Transverse colon (tissue), 4 donors: ENCODE results near the gene HCFC1R1. TPM values are rescaled to one million over a fixed set of nuclear protein-coding genes. Genes with fewer than 3 reads are reported as not detected.
"Not testable (repeated sequence)": the region's sequence is repeated elsewhere in the genome, so short reads cannot be mapped to it uniquely, and the experiment has no call there.

Source experiments
- DNase-seq: peaks from one replicate; pipeline ENCODE4 v3.0.0-alpha.2; 2019
- H3K27ac ChIP-seq, 4 donors: fragments of 200-600 bp; sonication (generic); 2 replicates each; pipeline ENCODE4 v1.5.1; 2016 to 2018; ENCODE audit warnings: inconsistent platforms in 4 of 4
- H3K27me3 ChIP-seq: fragments of 200-600 bp; sonication (generic); 2 replicates; pipeline ENCODE4 v1.5.1; 2017; ENCODE audit warnings: inconsistent platforms
- H3K36me3 ChIP-seq, 4 donors: fragments of 200-600 bp; sonication (generic); 2 replicates each; pipeline ENCODE4 v1.5.1; 2017 to 2019; ENCODE audit warnings: inconsistent platforms in 4 of 4
- H3K4me1 ChIP-seq, 4 donors: fragments of 200-600 bp; sonication (generic); 2 replicates each; pipeline ENCODE4 v1.5.1; 2017 to 2020; ENCODE audit warnings: inconsistent platforms in 4 of 4
- H3K4me3 ChIP-seq, 4 donors: fragments of 200-600 bp; sonication (generic); 1 replicate in 1 of 4; 2 replicates in 3 of 4; pipeline versions ENCODE4 v1.5.1 to v1.6.1; 2017 to 2019; ENCODE audit warnings: inconsistent platforms in 4 of 4
- H3K9me3 ChIP-seq, 2 donors: fragments of 200-600 bp; sonication (generic); 2 replicates each; pipeline ENCODE4 v1.5.1; 2017 to 2019; ENCODE audit warnings: inconsistent platforms in 2 of 2
- EP300 ChIP-seq: sonication (generic); formaldehyde crosslinking; IDR thresholded peaks from one replicate; pipeline ENCODE4 v1.6.1; 2017; ENCODE audit warnings: antibody characterized with exemption, low read depth
- POLR2A ChIP-seq: fragments of 450-650 bp; IDR thresholded peaks from one replicate; pipeline ENCODE4 v1.6.1; 2016; ENCODE audit warnings: antibody characterized with exemption, mild to moderate bottlenecking, moderate library complexity
- POLR2AphosphoS5 ChIP-seq, 3 donors: sonication (generic); formaldehyde crosslinking; IDR thresholded peaks; one replicate each; pipeline ENCODE4 v1.6.1; 2016; ENCODE audit warnings: antibody characterized with exemption in 3 of 3
- WGBS, 2 donors: methylation state at CpG; one replicate each; pipeline ENCODE4 v1.1.5; 2018; ENCODE audit warnings: low coverage in 1 of 2; 5-methylcytosine and 5-hydroxymethylcytosine counted together
- in situ Hi-C, 4 donors: fragments of 200-750 bp; cut with MboI; loops; one replicate each; pipeline versions ENCODE4 v1.15.0 to v1.15.1; 2017; ENCODE audit warnings: low sequenced_read_pairs in 3 of 4, low pct_ligation_motif_present in 1 of 4, low pct_unique_long_range_greater_than_20kb in 1 of 4
- intact Hi-C: fragments of 100-400 bp; cut with DNase I; formaldehyde crosslinking; loops from one replicate; pipeline ENCODE4 v1.15.1; 2023; ENCODE audit warnings: low total_unique reads
- total RNA-seq, 4 donors: library from RNA; depleted of rRNA; stranded (reverse); fragments of >200 nt; gene quantifications; one replicate each; pipeline ENCODE4 v1.1.0, GENCODE V29; 2016
- TF ChIP-seq, protein P1 (sequence below), 5 experiments: fragments of 200-600 bp in 3 of 5; fragments of 450-650 bp in 2 of 5; sonication (generic) in 3 of 5; IDR thresholded peaks; 1 replicate in 2 of 5; 2 replicates in 3 of 5; pipeline ENCODE4 v1.5.1; 2016 to 2017; ENCODE audit warnings: antibody characterized with exemption in 5 of 5, inconsistent platforms in 3 of 5, mild to moderate bottlenecking in 2 of 5, moderate library complexity in 1 of 5

The HCFC1R1 gene
- total RNA-seq, 4 donors from 2014 or later: 4.4 to 35.4 (median 17.5) TPM

DNA sequence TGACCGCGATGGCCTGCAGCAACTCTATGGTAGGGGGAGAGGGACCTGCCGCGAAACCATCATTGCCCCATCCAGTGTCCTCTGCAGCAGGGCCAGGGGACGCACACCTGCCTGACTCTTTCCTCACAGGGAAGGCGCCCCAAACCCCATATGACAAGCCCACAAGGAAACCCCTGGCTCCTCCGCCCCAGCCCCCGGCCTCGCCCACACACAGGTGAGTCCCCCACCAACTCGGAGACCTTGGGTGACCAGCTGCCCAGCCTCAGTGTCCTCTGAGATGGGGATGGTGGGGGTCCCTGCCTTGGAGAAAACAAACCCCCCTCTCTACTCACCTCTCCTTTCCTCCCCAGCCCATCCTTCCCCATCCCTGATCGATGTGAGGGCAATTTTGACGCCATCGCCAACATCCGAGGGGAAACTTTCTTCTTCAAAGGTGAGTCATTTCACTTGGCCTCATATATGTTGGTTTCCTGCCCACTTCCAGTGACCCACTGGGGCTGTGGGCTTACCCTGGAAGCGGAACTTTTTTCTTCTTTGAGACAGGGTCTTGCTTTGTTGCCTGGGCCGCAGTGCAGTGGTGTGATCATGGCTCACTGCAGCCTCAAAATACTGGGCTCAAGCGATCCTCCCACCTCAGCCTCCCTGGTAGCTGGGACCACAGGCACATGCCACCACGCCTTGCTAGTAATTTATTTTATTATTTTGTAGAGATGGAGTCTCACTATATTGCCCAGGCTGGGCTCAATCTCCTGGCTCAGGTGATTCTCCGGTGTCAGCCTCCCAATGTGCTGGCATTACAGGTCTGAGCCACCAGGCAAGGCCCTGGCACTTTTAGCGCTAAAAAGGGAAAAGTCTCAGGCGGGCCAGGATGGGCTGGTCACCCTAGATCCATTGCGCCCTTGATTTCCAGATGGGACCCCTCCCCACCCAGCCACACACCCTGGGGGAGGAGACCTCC lies 33.7 kb upstream of the HCFC1R1 start:
- Histone ChIP-seq H3K4me1 (peaks cover 11 to 21% (median 18%) of the 10 kb centered on the region in 4 donors), H3K27ac (peak overlapping the region in 1 of 4 donors; percentile 88), H3K36me3 (no peaks in the 10 kb centered on the region), H3K27me3 (no peaks in the 10 kb centered on the region), H3K9me3 (no peaks in the 10 kb centered on the region), H3K4me3 (peak overlapping the region in 2 of 4 donors; percentile 66 to 91)
- DNase-seq: no peak
- TF ChIP-seq POLR2AphosphoS5 (IDR thresholded peaks at IDR 0.05) (no peak), EP300 (no peak), POLR2A (no peak)
- TF ChIP-seq, protein P1, sequence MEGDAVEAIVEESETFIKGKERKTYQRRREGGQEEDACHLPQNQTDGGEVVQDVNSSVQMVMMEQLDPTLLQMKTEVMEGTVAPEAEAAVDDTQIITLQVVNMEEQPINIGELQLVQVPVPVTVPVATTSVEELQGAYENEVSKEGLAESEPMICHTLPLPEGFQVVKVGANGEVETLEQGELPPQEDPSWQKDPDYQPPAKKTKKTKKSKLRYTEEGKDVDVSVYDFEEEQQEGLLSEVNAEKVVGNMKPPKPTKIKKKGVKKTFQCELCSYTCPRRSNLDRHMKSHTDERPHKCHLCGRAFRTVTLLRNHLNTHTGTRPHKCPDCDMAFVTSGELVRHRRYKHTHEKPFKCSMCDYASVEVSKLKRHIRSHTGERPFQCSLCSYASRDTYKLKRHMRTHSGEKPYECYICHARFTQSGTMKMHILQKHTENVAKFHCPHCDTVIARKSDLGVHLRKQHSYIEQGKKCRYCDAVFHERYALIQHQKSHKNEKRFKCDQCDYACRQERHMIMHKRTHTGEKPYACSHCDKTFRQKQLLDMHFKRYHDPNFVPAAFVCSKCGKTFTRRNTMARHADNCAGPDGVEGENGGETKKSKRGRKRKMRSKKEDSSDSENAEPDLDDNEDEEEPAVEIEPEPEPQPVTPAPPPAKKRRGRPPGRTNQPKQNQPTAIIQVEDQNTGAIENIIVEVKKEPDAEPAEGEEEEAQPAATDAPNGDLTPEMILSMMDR (IDR thresholded peaks at IDR 0.05): no peak
- intact Hi-C loops: loop anchor here (5.0 to 10.0 kb wide), 2 partner anchors 70 to 107 kb away; no protein-coding TSS in a partner anchor
- WGBS, 2 donors: 92% methylated on average over 22 of the region's 22 CpGs; no CpG with 5 or more reads in 1 of the 2 donors
- in situ Hi-C loops: no loop called here

DNA sequence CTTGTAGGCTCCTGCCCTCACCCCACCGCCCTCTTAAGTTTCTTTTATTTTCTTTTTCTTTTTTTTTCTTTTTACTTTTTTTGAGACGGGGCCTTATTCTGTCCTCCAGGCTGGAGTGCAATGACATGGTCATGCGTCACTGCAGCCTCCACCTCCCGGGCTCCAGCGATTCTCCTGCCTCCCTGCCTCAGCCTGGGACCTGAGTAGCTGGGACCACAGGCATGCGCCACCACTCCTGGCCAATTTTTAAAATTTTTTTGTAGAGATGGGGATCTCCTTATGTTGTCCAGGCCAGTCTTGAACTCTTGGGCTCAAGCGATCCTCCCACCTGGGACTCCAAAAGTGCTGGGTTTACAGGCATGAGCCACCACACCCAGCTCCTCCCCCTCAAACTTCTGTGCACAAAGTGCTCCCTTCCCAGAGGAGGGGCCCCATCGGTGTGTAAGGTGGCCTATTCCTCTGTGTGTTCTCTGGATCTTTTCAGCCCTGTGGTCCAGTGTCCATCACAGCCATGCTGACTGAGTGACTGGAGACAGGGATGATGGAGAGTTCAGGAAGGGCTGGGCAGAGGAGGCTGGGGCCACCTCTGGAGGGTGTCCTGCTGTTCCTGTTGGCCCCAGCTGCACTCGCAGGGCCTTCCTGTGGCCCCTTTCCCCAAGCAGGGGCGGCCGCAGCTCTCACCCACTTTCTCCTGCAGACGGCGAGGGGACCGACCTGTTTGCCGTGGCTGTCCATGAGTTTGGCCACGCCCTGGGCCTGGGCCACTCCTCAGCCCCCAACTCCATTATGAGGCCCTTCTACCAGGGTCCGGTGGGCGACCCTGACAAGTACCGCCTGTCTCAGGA lies 32.8 kb upstream of the HCFC1R1 start:
- H3K9me3 ChIP-seq: no peaks in the 10 kb centered on the region
- intact Hi-C loops (loop anchor here (5.0 to 10.0 kb wide), 2 partner anchors 71 to 108 kb away; no protein-coding TSS in a partner anchor), in situ Hi-C loops (no loop called here)
- no peak for DNase-seq
- H3K27me3 ChIP-seq: no peaks in the 10 kb centered on the region
- TF ChIP-seq POLR2AphosphoS5 (IDR thresholded peaks at IDR 0.05) (no peak), POLR2A (no peak), EP300 (no peak)
- TF ChIP-seq, protein P1 (IDR thresholded peaks at IDR 0.05): no peak
- H3K27ac ChIP-seq: no peak overlapping the region
- peaks cover 11 to 21% (median 18%) of the 10 kb centered on the region in 4 donors for H3K4me1 ChIP-seq
- no peaks in the 10 kb centered on the region for H3K36me3 ChIP-seq
- WGBS, 2 donors: 83 to 89% methylated on average over 7 to 15 of the region's 19 CpGs
- H3K4me3 ChIP-seq: no peak overlapping the region

DNA sequence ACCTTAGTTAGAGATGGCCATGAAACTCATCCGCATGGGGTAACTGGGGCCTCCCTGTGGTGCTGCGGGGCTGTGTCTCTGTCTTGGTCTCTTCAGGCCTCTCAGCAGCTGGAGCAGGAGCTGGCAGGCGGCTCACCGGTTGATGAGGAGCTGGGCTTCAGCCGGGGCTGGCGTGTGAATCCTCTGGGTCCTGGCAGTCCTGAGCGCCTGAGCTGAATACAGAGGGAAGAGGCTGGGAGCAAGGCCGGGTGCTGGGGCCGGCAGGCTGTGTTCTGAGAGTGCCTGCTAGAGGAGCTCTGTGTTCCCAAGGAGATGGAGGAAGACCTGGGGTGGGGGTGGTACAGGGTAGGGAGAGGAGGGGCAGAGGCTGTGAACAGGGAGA lies 32.0 kb upstream of the HCFC1R1 start:
- H3K27ac ChIP-seq, H3K36me3 ChIP-seq, H3K27me3 ChIP-seq, in situ Hi-C loops, H3K9me3 ChIP-seq, H3K4me3 ChIP-seq, DNase-seq: not testable (repeated sequence)
- H3K4me1 ChIP-seq: peaks cover 11 to 21% (median 18%) of the 10 kb centered on the region in 4 donors
- intact Hi-C loops: loop anchor here (5.0 to 10.0 kb wide), 2 partner anchors 72 to 109 kb away; no protein-coding TSS in a partner anchor
- WGBS, 2 donors: 85% methylated on average over 9 of the region's 9 CpGs; no CpG with 5 or more reads in 1 of the 2 donors

- Histone ChIP-seq H3K4me3 (no peak overlapping the region), H3K4me1 (peaks cover 11 to 21% (median 17%) of the 10 kb centered on the region in 4 donors), H3K9me3 (no peaks in the 10 kb centered on the region), H3K27ac (no peak overlapping the region), H3K27me3 (peaks cover 8% of the 10 kb centered on the region), H3K36me3 (no peaks in the 10 kb centered on the region)
- intact Hi-C loops: loop anchor here (5.0 to 10.0 kb wide), 2 partner anchors 72 to 110 kb away; no protein-coding TSS in a partner anchor
- no peak for TF ChIP-seq EP300
- no peak for TF ChIP-seq POLR2AphosphoS5 (IDR thresholded peaks at IDR 0.05)
- no peak for TF ChIP-seq POLR2A
- TF ChIP-seq, protein P1 (IDR thresholded peaks at IDR 0.05): no peak
- 81 to 93% methylated on average over 5 to 17 of the region's 17 CpGs for WGBS, 2 donors
- in situ Hi-C loops: no loop called here
- no peak for DNase-seq
Measured at GRCh38 chr16:3054965-3055733, 31.4 kb upstream of the HCFC1R1 start.

DNA sequence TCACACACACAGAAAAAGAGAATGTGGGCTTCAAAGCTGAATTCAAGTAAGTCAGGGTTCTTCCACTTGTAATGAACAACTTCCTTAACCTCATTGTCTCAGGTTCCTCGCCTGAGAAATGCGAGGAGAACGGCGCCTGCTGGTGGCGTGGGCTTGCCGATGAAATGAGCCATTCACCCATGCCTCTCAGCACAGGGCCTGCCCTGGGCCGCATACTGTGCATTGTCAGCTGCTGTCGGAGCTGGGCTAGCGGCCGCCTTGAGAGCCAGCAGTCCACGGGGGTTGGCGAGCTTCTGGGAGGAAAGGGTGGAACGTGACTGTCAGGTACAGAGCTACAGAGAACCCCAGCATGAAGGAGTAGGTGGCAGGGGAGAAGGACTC lies 29.6 kb upstream of the HCFC1R1 start:
- H3K27ac ChIP-seq, in situ Hi-C loops, H3K36me3 ChIP-seq, H3K4me3 ChIP-seq, H3K4me1 ChIP-seq, DNase-seq, H3K9me3 ChIP-seq: not testable (repeated sequence)
- H3K27me3 ChIP-seq: peaks cover 26% of the 10 kb centered on the region
- WGBS, 2 donors: 88% methylated on average over 7 of the region's 13 CpGs; no CpG with 5 or more reads in 1 of the 2 donors
- intact Hi-C loops: loop anchor here (10.0 kb wide), 1 partner anchor 111 kb away; no protein-coding TSS in a partner anchor

GRCh38 chr16:3052571-3053329 lies 29.0 kb upstream of the HCFC1R1 start:
- H3K4me3 ChIP-seq, DNase-seq, H3K36me3 ChIP-seq, H3K27ac ChIP-seq, in situ Hi-C loops, H3K9me3 ChIP-seq, H3K4me1 ChIP-seq: not testable (repeated sequence)
- intact Hi-C loops: loop anchor here (10.0 kb wide), 1 partner anchor 112 kb away; no protein-coding TSS in a partner anchor
- WGBS, 2 donors: 87 to 100% methylated on average over 2 to 11 of the region's 12 CpGs
- H3K27me3 ChIP-seq: peaks cover 32% of the 10 kb centered on the region
